Fibroblast of gingiva (primary cell): Measurements from ENCODE around the gene ASPDH.
"Not testable (repeated sequence)": the region's sequence is repeated elsewhere in the genome, so short reads cannot be mapped to it uniquely, and the experiment has no call there.

Experiments
- DNase-seq: peaks from one replicate; pipeline ENCODE4 v3.0.0-alpha.2; 2011; ENCODE audit warnings: low read depth

The ASPDH gene

DNA sequence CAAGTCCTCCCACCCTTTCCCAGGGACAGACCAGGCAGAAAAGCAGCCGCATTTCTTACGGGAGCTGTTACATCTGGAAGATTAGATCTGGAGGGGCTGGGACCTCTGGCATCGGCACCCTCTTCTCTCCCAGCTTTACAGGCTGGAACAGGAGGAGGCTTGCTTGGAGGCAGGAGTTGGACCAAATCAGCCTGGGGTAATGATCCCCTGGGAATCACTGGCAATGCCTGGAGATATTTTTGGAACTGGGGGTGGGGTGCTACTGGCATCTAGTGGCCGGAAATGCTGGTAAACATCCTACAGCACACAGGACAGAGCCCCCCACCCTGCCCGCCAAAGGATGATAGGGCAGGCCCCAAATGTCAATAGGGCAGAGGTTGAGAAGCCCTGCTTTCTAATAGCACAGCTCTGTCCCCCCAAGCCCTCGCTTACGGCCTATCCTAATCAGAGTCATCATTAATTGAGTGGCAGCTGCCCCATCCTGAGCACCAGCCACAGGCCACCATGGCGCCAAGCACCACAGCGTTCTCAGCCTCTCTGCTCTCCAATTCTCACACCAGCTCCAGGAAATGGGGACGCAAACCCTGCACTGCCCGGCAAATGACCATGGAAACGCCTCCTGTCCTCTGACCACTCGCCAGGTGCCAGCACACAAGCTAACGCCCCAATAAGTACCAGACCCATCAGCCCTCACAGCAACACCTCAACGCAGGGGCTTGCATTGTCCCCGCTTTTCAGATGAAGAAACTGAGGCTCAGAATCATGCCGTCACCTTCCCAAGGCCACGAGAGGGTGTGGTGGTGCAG, 33.9 kb upstream of the ASPDH start:
- DNase-seq, result no peak

DNA sequence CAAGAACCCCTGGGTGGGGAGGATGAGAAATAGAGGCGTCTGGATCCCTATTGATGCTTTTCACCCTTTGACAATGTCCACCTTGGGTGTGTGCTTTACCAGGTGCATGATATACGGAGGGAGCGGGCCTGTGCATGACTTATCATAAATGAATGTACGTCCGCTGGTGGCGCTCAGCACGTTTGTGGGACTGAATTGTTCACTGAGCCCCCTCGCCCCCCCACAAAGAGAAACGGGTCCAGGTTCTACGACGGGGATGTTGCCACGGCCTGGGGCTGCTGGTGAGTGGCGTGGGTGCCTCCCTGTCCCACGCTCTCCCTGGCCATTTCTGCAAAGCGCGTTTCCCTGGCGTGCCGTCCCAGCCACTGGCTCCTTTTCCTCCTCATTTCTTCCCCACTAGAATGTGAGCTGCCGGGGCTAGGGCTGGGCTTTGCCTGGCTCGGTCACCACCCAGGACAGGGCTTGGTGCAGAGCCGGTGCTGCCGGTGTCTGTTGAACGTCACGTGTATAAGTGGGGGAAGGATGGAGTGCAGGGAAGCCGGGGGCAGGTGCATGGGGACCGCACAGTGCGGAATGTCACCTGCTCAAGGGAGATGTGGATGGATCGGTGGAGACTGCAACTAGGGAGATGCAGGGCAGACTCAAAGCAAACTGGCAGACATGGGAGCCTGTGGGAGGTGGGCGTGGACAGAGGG, 33.0 kb upstream of the ASPDH start:
- no peak for DNase-seq

GRCh38 chr19:50542943-50543342, 29.2 kb upstream of the ASPDH start:
- no peak for DNase-seq

- peak; percentile 60 for DNase-seq
Measured at GRCh38 chr19:50537769-50538230, 24.1 kb upstream of the ASPDH start.

DNA sequence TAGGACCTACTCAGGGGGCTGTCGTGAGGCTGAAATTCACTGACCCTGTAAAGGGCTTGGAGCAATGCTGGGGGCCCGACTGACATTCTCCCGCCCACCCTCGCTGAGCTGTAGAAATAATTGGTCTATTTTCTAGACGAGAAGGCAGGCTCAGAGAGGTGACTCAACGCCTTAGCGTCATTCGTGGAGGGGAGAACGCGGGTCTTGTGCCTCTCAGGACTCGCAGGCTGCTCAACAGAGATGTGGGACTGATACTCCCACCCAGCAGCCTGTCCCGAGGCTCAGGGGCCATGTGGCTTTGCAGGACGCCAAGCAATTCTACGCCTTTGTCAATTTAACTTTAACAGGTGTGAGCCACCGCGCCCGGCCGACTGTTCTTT, 23.6 kb upstream of the ASPDH start:
- no peak for DNase-seq

- no peak for DNase-seq
Measured at GRCh38 chr19:50536662-50537305, 23.1 kb upstream of the ASPDH start.

- DNase-seq, result no peak
Measured at GRCh38 chr19:50535672-50536187, 22.0 kb upstream of the ASPDH start.

DNA sequence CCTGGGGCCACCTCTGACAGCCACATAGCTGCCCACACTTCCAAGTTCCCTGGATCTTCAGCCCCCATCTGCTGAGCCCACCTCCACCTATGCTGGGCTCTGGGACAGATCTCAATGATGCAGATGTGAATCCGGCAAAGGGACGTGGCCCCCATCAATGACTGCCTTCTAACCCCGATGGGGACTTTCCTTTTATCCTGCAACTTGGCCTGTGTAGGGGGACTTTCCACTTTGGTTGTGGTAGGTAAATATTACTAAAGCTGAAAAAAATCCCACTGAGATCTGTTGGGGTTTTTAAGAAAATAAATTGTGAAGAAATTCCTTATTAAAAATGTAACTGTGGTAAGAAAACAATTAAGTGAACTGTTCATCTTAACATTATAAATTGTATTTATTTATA, 20.8 kb upstream of the ASPDH start:
- DNase-seq, result no peak

- DNase-seq, result no peak
Measured at GRCh38 chr19:50532952-50533351, 19.2 kb upstream of the ASPDH start.

- DNase-seq, result no peak
Measured at GRCh38 chr19:50531171-50531612, 17.5 kb upstream of the ASPDH start.

- not testable (repeated sequence) for DNase-seq
Measured at GRCh38 chr19:50528052-50528451, 14.3 kb upstream of the ASPDH start.

DNA sequence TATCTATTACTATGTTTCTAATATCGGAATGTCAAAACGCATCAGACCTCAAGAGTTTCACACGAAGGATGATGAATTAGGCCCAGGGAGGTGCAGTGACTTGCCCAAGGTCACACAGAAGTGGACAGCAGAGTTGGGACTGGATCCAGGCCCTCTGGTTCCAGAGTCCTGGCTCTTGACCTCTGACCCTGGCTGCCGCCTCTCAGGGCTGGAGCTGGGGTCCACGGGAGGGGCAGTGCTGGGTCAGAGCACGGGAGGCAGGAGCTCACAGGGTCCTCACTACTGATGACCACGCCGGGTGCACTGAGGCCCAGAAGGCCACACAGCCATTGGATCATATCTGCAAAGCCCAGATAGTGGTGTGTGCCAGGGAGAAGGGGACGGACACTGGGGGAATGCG, 9.2 kb upstream of the ASPDH start:
- DNase-seq, result no peak

DNA sequence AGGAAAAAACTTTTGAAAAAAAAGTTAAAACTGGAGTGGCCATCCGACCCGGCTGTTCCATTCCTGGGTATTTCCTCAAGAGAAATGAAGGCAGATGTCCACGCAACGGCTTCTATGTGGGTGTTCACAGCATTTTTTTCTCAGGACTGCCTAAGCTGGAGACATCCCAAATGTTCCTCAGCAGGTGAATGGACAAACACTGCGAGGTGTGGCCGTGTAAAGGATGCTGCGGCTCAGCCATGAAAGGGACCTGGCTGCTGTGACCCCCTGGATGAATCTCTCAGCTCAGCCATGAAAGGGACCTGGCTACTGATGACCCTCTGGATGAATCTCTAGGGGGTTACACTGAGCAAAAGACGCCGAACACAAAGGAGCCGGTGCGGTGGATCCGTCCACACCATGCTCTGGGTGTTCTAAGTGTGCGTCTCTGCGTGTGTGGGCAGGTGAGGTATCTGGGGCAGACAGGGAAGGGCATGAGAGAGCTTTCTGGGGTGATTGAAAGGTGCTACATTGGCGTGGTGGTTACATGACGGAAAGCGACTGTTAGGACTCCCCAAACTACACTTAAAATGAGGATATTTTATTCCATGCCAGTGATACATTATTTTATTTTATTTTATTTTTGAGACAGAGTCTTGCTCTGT, 7.2 kb upstream of the ASPDH start:
- no peak for DNase-seq

DNA sequence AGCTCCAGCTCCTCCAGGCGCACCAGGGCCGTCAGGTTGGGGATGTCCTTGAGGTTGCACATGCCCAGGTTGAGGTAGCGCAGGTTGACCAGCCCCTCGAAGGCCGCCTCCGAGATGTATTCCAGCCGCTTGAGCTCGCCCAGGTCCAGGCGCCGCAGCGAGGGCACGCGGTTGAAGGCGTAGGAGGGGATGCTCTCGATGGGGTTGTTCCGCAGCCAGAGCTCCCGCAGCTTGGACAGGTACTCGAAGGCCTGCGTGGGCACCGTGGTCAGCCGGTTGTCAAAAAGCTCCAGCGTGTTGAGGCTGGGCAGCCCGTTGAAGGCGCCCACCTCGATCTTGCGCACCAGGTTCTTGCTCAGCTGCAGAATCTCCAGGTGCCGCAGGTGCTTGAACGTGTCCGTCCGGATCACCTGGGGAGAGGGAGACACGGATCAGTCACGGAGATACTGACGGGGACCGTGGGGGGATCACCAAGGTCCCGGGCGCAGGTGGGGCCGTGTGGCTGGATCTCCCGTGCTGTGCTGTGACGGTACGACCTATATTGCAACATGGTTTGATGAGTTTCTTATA, 5.4 kb upstream of the ASPDH start:
- DNase-seq, result no peak

DNA sequence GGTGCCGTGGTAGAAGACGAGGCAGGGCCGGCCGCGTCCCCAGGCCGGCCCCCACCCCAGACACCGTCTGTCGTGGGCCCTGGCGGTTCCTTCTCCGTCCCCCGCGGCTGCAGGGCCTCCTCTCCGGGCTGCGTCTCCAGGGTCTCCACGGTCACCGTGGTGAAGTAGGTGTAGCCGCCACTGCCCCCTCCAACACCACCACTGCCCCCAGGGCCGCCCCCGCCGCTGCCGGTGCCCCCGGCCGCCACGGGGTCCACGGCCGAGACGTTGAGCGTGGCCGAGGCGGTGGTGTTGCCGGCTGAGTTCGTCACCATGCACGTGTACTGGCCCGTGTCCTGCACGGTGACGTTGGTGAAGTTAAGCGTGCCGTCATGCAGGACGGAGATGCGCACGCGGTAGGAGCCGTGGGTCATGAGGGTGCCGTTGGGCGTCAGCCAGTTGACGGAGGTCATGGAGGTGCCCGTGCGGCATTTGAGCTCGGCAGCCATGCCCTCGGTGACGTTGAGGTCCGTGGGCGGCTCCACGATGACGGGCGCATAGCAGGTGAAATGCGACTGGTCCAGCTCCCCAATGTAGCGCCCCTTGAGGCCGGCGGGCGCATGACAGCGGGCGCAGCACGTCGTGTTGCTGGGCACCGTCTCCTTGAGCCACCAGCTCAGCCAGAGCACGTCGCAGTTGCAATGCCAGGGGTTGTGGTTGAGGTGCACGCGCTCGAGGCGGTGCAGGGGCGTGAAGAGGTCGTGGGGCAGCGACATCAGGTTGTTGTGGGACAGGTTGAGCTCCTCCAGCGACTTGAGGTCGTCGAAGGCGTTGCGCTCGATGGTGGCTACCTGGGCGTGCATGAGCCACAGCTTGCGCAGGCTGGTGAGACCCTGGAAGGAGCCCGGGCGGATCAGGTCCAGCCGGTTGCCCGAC, 4.6 kb upstream of the ASPDH start:
- DNase-seq, result no peak

DNA sequence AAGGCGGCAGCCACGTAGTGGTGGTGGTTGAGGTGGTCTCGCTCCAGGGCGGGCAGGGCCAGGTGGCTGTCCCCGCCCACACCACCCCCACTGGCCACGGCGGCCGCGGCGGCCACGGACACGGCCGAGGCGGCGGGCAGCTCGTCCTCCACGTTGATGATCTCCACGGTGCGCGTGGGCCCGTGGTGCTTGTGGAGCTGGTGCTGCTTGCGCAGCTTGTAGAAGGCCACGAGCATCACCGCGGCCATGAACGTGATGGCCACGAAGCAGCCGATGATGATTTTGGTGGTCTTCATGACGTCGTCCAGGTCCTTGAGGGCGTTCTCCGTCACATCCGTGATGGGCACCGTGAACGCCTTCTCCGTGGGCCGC, 4.0 kb upstream of the ASPDH start:
- no peak for DNase-seq

DNA sequence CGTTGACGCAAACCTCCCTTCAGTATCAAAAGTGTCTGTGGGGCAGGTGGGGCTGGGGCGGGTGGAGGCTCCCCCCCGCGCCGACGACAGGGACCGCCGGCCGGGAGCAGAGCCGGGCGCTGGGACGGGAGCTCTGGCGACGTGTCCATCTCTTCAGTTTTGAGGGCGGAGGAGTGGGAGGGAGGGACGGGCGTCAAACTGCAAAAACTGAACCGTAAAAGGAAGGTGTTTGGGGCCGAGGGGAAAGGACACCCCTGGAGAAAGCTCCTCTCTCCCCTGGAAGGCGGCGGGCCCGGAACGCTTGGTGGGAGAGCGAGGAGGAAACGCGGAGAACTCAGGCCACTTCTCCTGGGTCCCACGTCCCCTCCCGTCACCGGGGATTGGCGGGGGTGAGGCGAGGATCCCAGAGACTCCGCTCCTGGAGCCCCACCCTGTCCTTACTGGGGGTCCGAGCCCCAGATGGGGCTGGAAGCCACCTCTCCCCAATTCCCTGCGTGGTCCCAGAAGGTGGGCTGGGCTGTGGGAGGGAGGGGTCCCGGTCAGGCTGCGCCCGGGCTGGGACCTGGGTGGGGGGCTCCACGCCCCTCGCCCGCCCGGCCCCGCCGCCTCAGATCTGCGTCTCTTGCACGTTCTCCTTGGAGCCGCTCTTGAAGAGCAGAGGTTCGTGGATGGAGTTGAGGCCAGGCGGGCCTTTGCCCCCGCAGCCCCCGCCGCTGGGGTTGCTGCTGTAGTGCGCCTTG, 3.4 kb upstream of the ASPDH start:
- no peak for DNase-seq

DNA sequence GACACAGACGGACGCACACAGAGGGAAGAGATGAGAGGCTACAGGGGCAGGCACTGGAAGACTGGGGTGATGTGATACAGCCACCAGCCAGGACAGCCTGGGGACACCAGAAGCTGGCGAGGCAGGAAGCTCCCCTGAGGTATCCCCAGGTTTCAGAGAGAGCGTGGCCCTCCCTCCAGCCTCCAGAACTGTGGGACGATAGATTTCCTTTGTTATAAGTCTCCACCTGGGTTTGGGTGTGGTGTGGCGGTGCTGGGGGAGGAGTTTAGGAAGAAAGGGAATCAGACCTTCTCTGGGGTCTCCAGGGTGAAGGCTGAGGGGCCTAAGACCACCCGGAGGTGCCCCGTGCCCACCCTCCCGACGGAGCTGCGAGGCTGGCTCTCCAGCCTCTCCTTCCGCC, 2.7 kb upstream of the ASPDH start:
- DNase-seq, result no peak

DNA sequence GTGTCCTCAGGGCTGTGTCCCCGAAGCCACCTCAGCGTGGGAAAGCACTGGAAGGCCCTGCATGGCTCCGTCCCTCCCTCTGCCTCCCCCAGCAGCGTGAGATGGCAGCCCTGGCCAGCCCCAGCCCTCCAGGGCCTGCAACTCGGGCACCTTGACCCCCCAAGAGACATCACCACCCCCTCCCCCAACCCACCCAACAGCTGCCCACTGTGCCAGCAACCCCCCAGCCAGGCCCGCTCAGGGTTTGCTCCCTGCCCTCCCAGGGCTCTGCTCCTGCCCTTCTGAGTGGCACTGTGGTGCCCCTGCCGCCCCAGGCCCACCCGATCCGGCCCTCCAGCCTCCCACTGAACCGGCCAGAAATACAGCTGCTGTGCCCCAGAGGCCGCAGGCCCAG, 1.5 kb upstream of the ASPDH start:
- no peak for DNase-seq
